ENCODE data around the gene INSM1.

DNA sequence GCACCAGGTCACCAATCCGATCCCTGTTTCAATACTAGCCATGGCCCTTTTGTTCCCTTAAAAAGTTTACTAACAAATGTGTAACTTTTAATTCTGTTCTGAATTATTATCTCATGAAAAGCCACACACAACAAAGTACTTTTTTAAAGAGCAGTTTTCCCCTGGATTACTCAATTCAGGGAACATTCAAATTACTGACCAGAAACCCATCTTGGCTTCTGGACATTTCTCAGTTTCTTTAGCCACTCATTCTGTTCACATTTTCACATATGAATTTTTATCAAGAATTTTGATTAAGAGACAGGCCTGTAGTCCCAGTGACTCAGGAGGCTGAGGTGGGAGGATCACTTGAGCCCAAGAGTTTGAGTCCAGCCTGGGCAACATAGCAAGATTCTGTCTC lies 47.4 kb downstream of the INSM1 start:
- TF ChIP-seq CTCF (IDR thresholded peaks at IDR 0.05): no peak
- no peak for TF ChIP-seq POLR2A (IDR thresholded peaks at IDR 0.05)
